GM23338 (cell line): ENCODE data around the gene R3HDM2. TPM values are rescaled to one million over a fixed set of nuclear protein-coding genes. Genes with fewer than 3 reads are reported as not detected.

Experiments used
- ATAC-seq: fragments of 200-7000 bp; cut with Tn5 transposase; 3 replicates; pipeline ENCODE4 v1.9.1; 2020
- DNase-seq: peaks from one replicate; pipeline ENCODE4 v3.0.0-alpha.2; 2015; ENCODE audit warnings: low spot score
- H2AFZ ChIP-seq: fragments of 200-600 bp; sonication (generic); 2 replicates; pipeline ENCODE4 v1.8.0; 2016; ENCODE audit warnings: antibody characterized with exemption, mild to moderate bottlenecking, moderate library complexity
- H3F3A ChIP-seq: fragments of 200-600 bp; sonication (generic); replicated peaks from 2 replicates; pipeline ENCODE4 v1.8.0; 2017; ENCODE audit warnings: antibody characterized with exemption, mixed run types, low read depth
- H3K27ac ChIP-seq: fragments of 200-600 bp; sonication (generic); 2 replicates; pipeline ENCODE4 v1.6.1; 2016; ENCODE audit warnings: low read depth
- H3K27me3 ChIP-seq: fragments of 200-600 bp; sonication (generic); 2 replicates; pipeline ENCODE4 v1.8.0; 2016; ENCODE audit warnings: mild to moderate bottlenecking, mixed run types, moderate library complexity; ENCODE audit not compliant: insufficient read depth
- H3K36me3 ChIP-seq: fragments of 200-600 bp; sonication (generic); 2 replicates; pipeline ENCODE4 v1.8.0; 2016; ENCODE audit warnings: mild to moderate bottlenecking; ENCODE audit not compliant: insufficient read depth
- H3K4me1 ChIP-seq: fragments of 200-600 bp; sonication (generic); 2 replicates; pipeline ENCODE4 v1.8.0; 2016; ENCODE audit warnings: mild to moderate bottlenecking, moderate library complexity; ENCODE audit not compliant: insufficient read depth
- H3K4me2 ChIP-seq: fragments of 200-600 bp; sonication (generic); 2 replicates; pipeline ENCODE4 v1.7.1; 2017; ENCODE audit warnings: mixed run types
- H3K4me3 ChIP-seq: fragments of 200-600 bp; sonication (generic); 2 replicates; pipeline ENCODE4 v1.6.1; 2016; ENCODE audit warnings: mixed run types
- H3K79me2 ChIP-seq: fragments of 200-600 bp; sonication (generic); replicated peaks from 2 replicates; pipeline ENCODE4 v1.8.0; 2017; ENCODE audit warnings: mild to moderate bottlenecking; ENCODE audit not compliant: insufficient read depth
- H3K9me2 ChIP-seq: fragments of 200-600 bp; sonication (generic); 2 replicates; pipeline ENCODE4 v1.8.0; 2017; ENCODE audit not compliant: insufficient read depth
- H4K20me1 ChIP-seq: fragments of 200-600 bp; sonication (generic); replicated peaks from 2 replicates; pipeline ENCODE4 v1.8.0; 2017; ENCODE audit warnings: mild to moderate bottlenecking; ENCODE audit not compliant: insufficient read depth
- H3K27ac Mint-ChIP-seq: 2 replicates; pipeline ENCODE4 v1.8.0; 2020; ENCODE audit warnings: inconsistent platforms, mild to moderate bottlenecking, moderate library complexity, mixed read lengths
- H3K27me3 Mint-ChIP-seq: 3 replicates; pipeline ENCODE4 v1.8.0; 2022; ENCODE audit warnings: low read depth, mild to moderate bottlenecking, moderate library complexity, mixed read lengths, inconsistent platforms; ENCODE audit not compliant: insufficient read depth, poor library complexity
- H3K36me3 Mint-ChIP-seq: 3 replicates; pipeline ENCODE4 v1.8.0; 2021; ENCODE audit warnings: low read depth, mild to moderate bottlenecking, inconsistent platforms, moderate library complexity, mixed read lengths
- H3K4me1 Mint-ChIP-seq: 3 replicates; pipeline ENCODE4 v1.8.0; 2020; ENCODE audit warnings: mild to moderate bottlenecking, inconsistent platforms, mixed read lengths
- H3K4me3 Mint-ChIP-seq: 3 replicates; pipeline ENCODE4 v1.8.0; 2021; ENCODE audit warnings: moderate library complexity, mild to moderate bottlenecking, inconsistent platforms, mixed read lengths
- H3K9me3 Mint-ChIP-seq: 3 replicates; pipeline ENCODE4 v1.8.0; 2020; ENCODE audit warnings: moderate library complexity, mild to moderate bottlenecking, inconsistent platforms, mixed read lengths
- CREB1 ChIP-seq: fragments of 250-450 bp; sonication (Bioruptor Pico); IDR thresholded peaks from 2 replicates; pipeline ENCODE4 v1.5.0; 2020; ENCODE audit warnings: low read depth, mild to moderate bottlenecking, moderate library complexity
- CTCF ChIP-seq, 2 experiments: fragments of 200-600 bp in 1 of 2; sonication (generic) in 1 of 2; conservative IDR thresholded peaks; 2 replicates each; pipeline versions ENCODE4 v1.5.1 to v1.6.1; 2016 to 2017; ENCODE audit warnings: antibody characterized with exemption in 2 of 2, low read depth in 2 of 2, mild to moderate bottlenecking in 2 of 2, moderate library complexity in 1 of 2
- ETS1 ChIP-seq: IDR thresholded peaks from 2 replicates; pipeline ENCODE4 v1.6.1; 2016; ENCODE audit warnings: antibody characterized with exemption
- EZH2 ChIP-seq: fragments of 200-600 bp; sonication (generic); IDR thresholded peaks from one replicate; pipeline ENCODE4 v1.8.0; 2017; ENCODE audit warnings: antibody characterized with exemption, mild to moderate bottlenecking, low read depth; ENCODE audit not compliant: unreplicated experiment
- NANOG ChIP-seq: IDR thresholded peaks from 2 replicates; pipeline ENCODE4 v1.6.1; 2016; ENCODE audit warnings: antibody characterized with exemption, borderline replicate concordance
- POLR2AphosphoS5 ChIP-seq: IDR thresholded peaks from 2 replicates; pipeline ENCODE4 v1.6.1; 2016; ENCODE audit warnings: antibody characterized with exemption, low read depth
- REST ChIP-seq: IDR thresholded peaks from one replicate; pipeline ENCODE4 v1.6.1; 2018; ENCODE audit warnings: antibody characterized with exemption; ENCODE audit not compliant: unreplicated experiment
- ZNF331 ChIP-seq: fragments of 250-450 bp; sonication (Bioruptor Pico); IDR thresholded peaks from 2 replicates; pipeline ENCODE4 v1.5.0; 2020; ENCODE audit warnings: low read depth, mild to moderate bottlenecking, moderate library complexity
- polyA plus RNA-seq: library from polyadenylated mRNA; unstranded; fragments of >200 nt; fragmentation: Nextera tagmentation; extraction: Ambion mirVana; gene quantifications from 2 replicates; pipeline ENCODE4 v1.2.1, GENCODE V29; 2016
- total RNA-seq: library from RNA; depleted of rRNA; stranded (reverse); fragments of >200 nt; shearing (Covaris generic); gene quantifications from 2 replicates; pipeline ENCODE4 v1.2.3, GENCODE V29; 2014

Gene R3HDM2
- total and polyA plus RNA-seq, 2 experiments from 2014 or later: 9.6 to 19.6 TPM

- H3K4me1 Mint-ChIP-seq: peaks cover 39% of the 10 kb centered on the region
- H3K9me3 Mint-ChIP-seq: no peaks in the 10 kb centered on the region; the same call in 1 of the 3 replicates
- Histone ChIP-seq H4K20me1 (peaks cover 10% of the 10 kb centered on the region; the same call in 1 of the 2 replicates), H3K4me1 (peaks cover 26% of the 10 kb centered on the region), H3F3A (0 out of 2 replicates have a peak, but pooled peaks cover 21% of the 10 kb centered on the region), H3K4me2 (peak overlapping the region; percentile 76), H3K79me2 (no peaks in the 10 kb centered on the region), H2AFZ (no peak overlapping the region), H3K27ac (no peak overlapping the region), H3K27me3 (peaks cover 54% of the 10 kb centered on the region), H3K36me3 (no peaks in the 10 kb centered on the region), H3K4me3 (peak overlapping the region; percentile 46), H3K9me2 (no peaks in the 10 kb centered on the region)
- peaks cover 52% of the 10 kb centered on the region for H3K27me3 Mint-ChIP-seq
- H3K27ac Mint-ChIP-seq: no peak overlapping the region
- peak overlapping the region; percentile 61; the same call in 2 of the 3 replicates for H3K4me3 Mint-ChIP-seq
- DNase-seq (peak; percentile 56), ATAC-seq (no peak)
- H3K36me3 Mint-ChIP-seq: peaks cover 31% of the 10 kb centered on the region
- no peak; the same call in 1 of the 2 replicates for TF ChIP-seq POLR2AphosphoS5
- TF ChIP-seq EZH2: peak; percentile 21
- no peak for TF ChIP-seq ETS1
- TF ChIP-seq ZNF331 (CRISPR knock-in tag): no peak
Observed at GRCh38 chr12:57213763-57214397, 217.0 kb downstream of the R3HDM2 start.

- peaks cover 33% of the 10 kb centered on the region for H3K4me1 Mint-ChIP-seq
- peak overlapping the region; percentile 61 for H3K4me3 Mint-ChIP-seq
- H3K36me3 ChIP-seq: no peaks in the 10 kb centered on the region
- no peaks in the 10 kb centered on the region for H3K9me2 ChIP-seq
- no peak overlapping the region for H3K27ac Mint-ChIP-seq
- H3K27ac ChIP-seq: peak overlapping the region; percentile 39; the same call in 1 of the 2 replicates
- no peak overlapping the region for H2AFZ ChIP-seq
- peak overlapping the region; percentile 76 for H3K4me2 ChIP-seq
- H3F3A ChIP-seq: 0 out of 2 replicates have a peak, but pooled peaks cover 21% of the 10 kb centered on the region
- DNase-seq: peak; percentile 86
- peaks cover 10% of the 10 kb centered on the region; the same call in 1 of the 2 replicates for H4K20me1 ChIP-seq
- H3K27me3 ChIP-seq: peaks cover 47% of the 10 kb centered on the region
- TF ChIP-seq EZH2 (no peak), CREB1 (no peak), NANOG (no peak), CTCF (conservative IDR thresholded peaks at IDR 0.05; ENCODE audit: low read depth in 2 of 2) (peak; percentile 84 to 93), REST (no peak)
- no peaks in the 10 kb centered on the region for H3K79me2 ChIP-seq
- H3K4me1 ChIP-seq: peaks cover 26% of the 10 kb centered on the region
- H3K9me3 Mint-ChIP-seq: no peaks in the 10 kb centered on the region; the same call in 1 of the 3 replicates
- ATAC-seq: peak; percentile 53
- H3K4me3 ChIP-seq: peak overlapping the region; percentile 46
- peaks cover 36% of the 10 kb centered on the region for H3K36me3 Mint-ChIP-seq
- peaks cover 45% of the 10 kb centered on the region for H3K27me3 Mint-ChIP-seq
Observed at GRCh38 chr12:57213058-57213715, 217.7 kb downstream of the R3HDM2 start.
